GM18861 (cell line): ENCODE results near the gene S100A1.

Source experiments
- ATAC-seq: cut with Tn5 transposase; IDR thresholded peaks from one replicate; pipeline ENCODE4 v1.9.1; 2021; ENCODE audit not compliant: unreplicated experiment

S100A1 gene

DNA sequence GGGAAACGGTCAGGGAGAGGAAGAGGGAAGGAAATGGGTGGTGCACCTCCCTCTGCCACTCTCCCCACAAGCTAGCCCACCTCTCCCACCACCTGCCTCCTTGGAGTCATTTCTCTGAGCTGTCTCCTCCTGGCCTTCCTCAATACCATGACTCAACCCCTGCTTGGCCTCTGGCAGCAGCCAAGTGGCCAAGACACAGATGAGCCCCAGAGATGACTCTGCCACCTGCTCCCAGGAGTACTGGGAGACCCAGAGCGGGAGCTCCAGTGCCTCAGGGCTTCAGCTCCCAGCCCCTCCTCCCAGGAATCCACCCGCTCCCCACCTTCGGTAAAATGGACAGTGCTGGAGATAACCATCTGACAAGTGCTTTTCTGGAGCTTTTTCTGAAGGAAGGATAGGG, 17.9 kb upstream of the S100A1 start:
- no peak for ATAC-seq

GRCh38 chr1:153610811-153611301, 17.4 kb upstream of the S100A1 start:
- ATAC-seq, result no peak

DNA sequence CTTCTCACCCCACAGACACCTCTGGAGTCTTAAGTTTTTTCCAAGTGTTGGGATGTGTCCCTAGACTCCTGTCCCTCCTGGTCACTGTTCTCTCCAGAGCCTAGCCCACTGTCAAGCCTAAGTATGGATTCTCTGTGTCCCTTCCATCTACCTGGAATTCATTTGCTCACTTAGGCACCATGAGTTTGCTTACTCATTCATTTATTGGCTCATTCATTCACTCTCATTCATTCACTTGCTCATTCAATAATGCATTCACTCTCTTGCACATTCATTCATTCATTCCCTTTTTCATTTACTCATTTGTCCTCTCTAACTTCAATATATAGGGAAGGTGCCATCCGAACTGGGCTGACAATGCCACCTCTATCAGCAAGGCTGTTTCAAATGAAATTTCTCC, 16.9 kb upstream of the S100A1 start:
- no peak for ATAC-seq

GRCh38 chr1:153612111-153612754, 16.0 kb upstream of the S100A1 start:
- no peak for ATAC-seq

DNA sequence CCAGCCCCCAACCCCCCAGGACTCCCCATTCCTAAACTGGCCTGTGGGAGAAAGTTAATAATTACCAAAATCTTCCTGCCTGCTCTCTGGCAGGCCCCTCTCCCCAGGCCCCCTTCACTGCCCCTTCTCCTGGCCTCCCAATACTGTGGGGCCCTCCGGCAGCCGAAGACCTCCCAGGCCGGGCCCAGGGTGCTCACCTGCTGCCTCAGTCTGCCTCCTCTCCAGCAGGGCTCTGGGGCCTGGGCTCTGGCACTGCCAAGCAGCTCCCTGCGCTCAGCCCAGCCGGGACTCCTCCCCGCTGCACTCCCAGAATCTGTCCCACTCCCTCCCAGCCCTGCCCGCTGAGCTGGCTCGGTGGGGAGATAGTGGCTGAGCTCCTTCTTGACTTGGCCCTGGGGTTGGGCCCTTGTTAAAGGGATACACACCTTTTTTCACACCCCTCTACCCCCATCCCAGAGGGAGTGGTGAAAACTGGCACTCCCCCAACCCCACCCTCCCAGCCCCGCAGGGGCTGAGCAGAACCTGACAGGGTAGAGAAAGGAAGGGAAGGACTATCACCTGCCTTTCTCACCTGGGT, 15.4 kb upstream of the S100A1 start, which contains the start of gene S100A16:
S100A16 (minus strand) TSS at position 383 of the 577 bp plus-strand sequence. CDS start 4,986 bp downstream, outside the sequence.
- ATAC-seq, result no peak

- no peak for ATAC-seq
These were observed 14.8 kb upstream of the S100A1 start for GRCh38 chr1:153613406-153613805.

- ATAC-seq, result no peak
These were observed 13.9 kb upstream of the S100A1 start for GRCh38 chr1:153614189-153614900.

DNA sequence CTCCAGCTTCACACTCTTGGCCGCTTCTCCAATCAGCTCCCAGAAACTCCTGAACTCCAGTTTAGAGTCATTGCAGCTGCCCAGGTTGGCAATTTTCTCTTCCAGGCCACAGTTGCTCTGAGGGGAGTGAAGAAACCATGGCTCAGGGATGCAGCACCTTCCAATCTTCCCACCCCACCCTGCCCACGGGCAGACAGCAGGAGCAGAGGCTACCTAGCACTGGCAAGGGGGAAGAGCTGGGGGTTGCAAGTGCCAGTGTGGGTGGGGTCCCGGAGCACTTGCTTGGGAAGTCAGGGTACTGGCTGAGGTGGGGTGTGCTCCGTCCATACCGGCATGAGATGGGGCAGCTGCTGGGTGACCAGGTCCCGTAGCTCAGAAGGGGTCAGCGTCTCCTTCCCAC, 13.3 kb upstream of the S100A1 start:
- ATAC-seq, result no peak

GRCh38 chr1:153615406-153615805, 12.8 kb upstream of the S100A1 start:
- no peak for ATAC-seq

DNA sequence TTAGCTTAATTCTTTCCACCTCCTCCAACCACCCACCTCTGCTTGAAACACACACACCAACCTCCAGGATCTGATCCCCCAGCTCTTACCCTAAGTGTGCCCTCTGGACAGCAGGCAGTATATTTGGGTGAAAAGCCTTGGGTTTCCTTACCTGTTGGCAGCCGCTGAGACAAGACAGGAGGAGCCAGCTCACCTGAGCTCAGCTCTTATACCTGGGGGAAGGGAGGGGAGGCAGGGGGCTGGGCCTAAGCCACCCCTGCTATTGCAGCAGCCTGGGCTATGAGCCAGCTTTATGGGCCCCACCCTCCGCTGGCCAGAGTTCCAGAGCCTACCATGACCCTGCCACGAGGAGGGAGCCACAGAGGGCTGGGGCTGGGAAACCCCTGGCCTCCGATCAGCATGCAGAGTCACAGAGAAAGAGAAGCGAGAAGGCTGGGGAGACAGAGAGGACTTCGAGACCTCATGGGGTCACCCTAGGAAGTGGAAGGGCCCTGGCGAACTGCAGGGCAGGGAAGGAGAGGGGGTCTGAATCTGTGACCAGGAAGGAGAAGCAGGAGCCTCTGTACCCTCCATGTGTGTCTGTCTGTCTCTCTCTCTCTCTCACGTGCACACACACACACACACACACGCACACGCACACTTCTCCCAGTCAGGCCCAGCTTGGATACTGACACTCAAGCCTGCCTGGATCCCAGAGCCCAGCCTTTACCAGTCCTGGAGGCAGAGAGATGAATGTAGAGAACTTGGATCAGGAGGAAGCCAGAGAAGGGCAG, 11.9 kb upstream of the S100A1 start, which contains the start of gene S100A14:
S100A14 (minus strand) TSS at position 182 of the 773 bp plus-strand sequence. CDS start 467 bp downstream, outside the sequence.
- ATAC-seq, result no peak

GRCh38 chr1:153616917-153617311, 11.3 kb upstream of the S100A1 start:
- no peak for ATAC-seq

GRCh38 chr1:153617663-153618062, 10.6 kb upstream of the S100A1 start:
- no peak for ATAC-seq

DNA sequence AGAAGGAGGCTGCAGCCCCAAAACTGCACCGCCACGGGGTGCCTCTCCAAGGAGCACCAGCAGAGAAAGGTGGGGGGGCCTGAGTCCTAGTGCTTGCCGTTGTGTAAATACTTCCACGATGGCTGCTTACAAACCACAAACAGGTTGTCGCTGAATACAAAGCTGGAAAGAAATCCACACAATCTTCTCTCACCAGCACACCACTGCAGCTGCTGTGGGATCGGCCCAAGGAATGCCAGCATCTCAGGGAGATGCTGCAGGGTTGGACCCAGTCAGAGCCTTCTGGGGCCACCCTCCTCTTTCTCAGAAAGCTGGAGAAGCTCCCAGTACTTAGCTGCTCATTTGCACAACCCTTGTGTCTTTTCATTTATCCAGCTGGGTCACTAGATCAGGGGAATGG, 9.1 kb upstream of the S100A1 start:
- ATAC-seq, result no peak

DNA sequence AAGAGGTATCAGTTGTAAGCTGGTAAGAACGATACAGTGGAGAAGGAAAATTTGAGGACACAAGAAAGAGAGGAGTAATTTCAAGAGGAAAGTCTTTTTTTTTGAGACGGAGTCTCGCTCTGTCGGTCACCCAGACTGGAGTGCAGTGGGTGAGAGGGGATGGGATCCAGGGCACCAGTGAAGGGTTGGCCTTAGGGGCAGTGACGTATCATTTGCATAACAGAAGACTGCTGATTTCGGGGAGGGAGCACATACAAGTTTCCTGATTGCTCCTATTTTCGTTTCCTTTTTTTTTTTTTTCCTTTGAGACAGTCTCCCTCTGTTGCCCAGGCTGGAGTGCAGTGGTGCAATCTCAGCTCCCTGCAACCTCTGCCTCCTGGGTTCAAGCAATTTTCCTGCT, 5.1 kb upstream of the S100A1 start:
- ATAC-seq, result no peak

DNA sequence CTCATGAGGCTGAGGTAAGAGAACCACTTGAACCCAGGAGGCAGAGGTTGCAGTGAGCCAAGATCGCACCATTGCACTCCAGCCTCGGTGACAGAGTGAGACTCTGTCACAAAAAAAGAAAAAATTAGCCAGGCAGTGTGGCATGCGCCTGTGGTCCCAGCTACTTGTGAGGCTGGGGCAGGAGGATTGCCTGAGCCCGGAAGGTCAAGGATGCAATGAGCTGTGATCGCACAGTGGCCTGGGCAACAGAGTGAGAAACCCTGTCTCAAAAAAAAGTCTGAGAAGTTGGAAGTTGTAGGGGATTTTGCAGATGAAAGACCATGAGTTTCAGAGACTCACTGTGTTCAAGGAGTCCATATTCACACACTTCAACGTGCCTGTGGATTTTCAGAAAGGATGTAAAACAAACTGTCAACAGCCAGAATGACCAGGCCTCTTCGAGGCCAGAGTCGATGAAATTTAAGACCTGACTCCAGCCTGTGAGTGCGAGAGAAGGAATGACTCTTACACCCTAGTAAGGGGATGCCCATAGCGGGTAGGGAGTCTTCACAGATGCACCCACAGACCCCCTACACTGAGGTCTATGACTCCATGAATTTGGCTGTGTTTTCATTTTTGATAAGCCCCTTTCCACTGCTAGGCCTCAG, 3.1 kb upstream of the S100A1 start:
- ATAC-seq, result no peak

GRCh38 chr1:153626477-153626903, 1.7 kb upstream of the S100A1 start:
- no peak for ATAC-seq

DNA sequence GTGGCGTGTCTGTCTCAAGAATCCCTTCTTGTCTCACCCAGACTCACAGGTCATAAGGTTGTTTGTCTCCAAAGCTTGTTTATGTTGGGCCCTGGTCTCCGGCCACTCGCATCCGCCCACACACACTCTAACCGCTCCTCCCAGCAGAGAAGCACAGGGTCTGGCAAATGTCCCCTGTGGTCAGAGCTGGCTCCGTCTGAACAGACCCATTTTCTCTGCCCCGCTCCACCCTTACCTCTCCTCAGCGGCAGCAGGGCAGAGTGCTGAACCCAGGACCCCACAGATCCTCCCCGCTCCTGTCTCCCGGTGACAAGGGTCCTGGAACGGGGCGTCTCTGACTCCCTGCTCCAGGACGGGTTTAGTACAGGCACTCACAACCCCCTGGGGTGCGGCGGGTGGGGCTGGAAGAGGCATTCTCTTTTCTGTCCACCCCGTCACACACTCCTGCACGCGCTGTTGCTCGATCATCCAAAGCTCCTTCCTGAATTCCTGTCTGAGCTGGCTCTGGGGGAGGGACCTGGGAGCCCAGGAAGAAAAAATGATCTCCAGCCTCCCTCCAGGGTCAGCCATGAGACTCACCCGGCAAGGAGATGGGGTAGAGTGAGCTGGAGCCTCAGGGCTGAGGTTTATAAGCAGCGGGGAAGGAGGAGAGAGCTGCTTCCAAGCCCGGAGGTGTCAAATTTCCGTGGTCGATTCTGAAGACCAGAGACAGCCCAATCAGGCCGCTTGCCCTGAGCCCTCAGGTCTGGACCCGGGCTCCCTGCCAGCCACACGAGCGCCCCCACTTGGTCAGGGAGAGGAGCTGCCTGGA, 1.1 kb upstream of the S100A1 start, which contains the start of gene S100A13:
S100A13 (minus strand) TSS at position 602 of the 811 bp plus-strand sequence. CDS start 1,033 bp downstream, outside the sequence.
- no peak for ATAC-seq

DNA sequence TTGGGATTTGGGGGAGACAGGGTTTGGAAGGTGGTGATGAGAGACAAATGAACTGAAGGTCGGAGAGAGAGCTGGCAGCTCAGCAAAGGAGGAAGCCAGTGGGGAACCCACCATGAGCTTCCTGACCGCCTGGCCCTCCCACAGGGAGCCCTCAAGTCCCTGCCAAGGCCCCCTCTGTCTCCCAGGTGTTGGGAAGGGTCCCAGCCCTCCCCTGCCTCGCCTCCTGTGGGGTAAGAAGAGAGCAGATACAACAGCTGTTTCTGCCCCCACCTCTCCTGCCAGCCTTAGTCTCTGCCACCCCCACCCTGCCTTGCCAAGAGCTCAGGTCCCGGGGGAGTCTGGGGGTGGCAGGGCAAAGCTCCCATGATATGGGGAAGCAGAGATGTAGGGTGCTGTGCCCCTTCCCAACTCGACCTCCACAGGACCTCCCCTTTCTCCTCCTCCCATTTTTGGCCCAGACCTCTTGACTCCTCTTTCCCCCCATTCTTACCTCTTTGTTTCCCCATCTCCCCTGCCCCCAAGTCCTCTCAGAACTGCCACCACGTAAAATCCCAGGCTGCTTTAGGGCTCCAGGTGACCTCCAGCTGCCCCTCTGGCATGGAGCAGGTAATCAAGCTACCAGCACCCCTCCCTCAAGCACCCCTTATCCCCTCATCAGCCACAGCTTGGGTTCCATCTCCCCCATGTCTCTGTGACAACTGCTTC, 556 bp downstream of the S100A1 start:
- ATAC-seq, result no peak

- ATAC-seq, result no peak
These were observed 1.1 kb downstream of the S100A1 start for GRCh38 chr1:153629343-153629665.
